Measurements from ENCODE around the gene SFSWAP.

SFSWAP gene

GRCh38 chr12:131754184-131754583, 43.3 kb downstream of the SFSWAP start:
- Histone ChIP-seq H3K9me2 (replicated peaks; ENCODE audit: control insufficient read depth, low read length) (no peaks in the 10 kb centered on the region), H3K27ac (ENCODE audit: low read depth, low read length) (no peak overlapping the region), H3K4me3 (ENCODE audit: low read length) (no peak overlapping the region), H3K36me3 (ENCODE audit: control insufficient read depth, low read length) (peaks cover 93% of the 10 kb centered on the region), H3K4me1 (ENCODE audit: control insufficient read depth, low read length) (no peaks in the 10 kb centered on the region), H3K9me3 (ENCODE audit: control insufficient read depth, insufficient read depth, low read length) (no peaks in the 10 kb centered on the region), H3F3A (ENCODE audit: control insufficient read depth, insufficient read depth) (no peaks in the 10 kb centered on the region), H3K79me2 (ENCODE audit: control insufficient read depth, low read length) (peaks cover 14% of the 10 kb centered on the region), H3K27me3 (ENCODE audit: control insufficient read depth, low read length) (no peaks in the 10 kb centered on the region), H3K4me2 (ENCODE audit: low read length) (no peak overlapping the region), H4K20me1 (ENCODE audit: control insufficient read depth, insufficient read depth, low read depth, low read length) (no peaks in the 10 kb centered on the region)
- TF ChIP-seq EZH2phosphoT487 (IDR thresholded peaks at IDR 0.05; ENCODE audit: borderline replicate concordance, low read length) (no peak), CTCF (IDR thresholded peaks at IDR 0.05; ENCODE audit: low read depth, low read length, poor library complexity, severe bottlenecking) (no peak)

GRCh38 chr12:131755305-131756113, 44.6 kb downstream of the SFSWAP start:
- Histone ChIP-seq H3K79me2 (ENCODE audit: control insufficient read depth, low read length) (peaks cover 13% of the 10 kb centered on the region), H3K4me3 (ENCODE audit: low read length) (no peak overlapping the region), H3K9me2 (replicated peaks; ENCODE audit: control insufficient read depth, low read length) (no peaks in the 10 kb centered on the region), H3K27me3 (ENCODE audit: control insufficient read depth, low read length) (no peaks in the 10 kb centered on the region), H3F3A (ENCODE audit: control insufficient read depth, insufficient read depth) (no peaks in the 10 kb centered on the region), H3K27ac (ENCODE audit: low read depth, low read length) (no peak overlapping the region), H4K20me1 (ENCODE audit: control insufficient read depth, insufficient read depth, low read depth, low read length) (no peaks in the 10 kb centered on the region), H3K4me2 (ENCODE audit: low read length) (no peak overlapping the region), H3K36me3 (ENCODE audit: control insufficient read depth, low read length) (peaks cover 88% of the 10 kb centered on the region), H3K9me3 (ENCODE audit: control insufficient read depth, insufficient read depth, low read length) (no peaks in the 10 kb centered on the region), H3K4me1 (ENCODE audit: control insufficient read depth, low read length) (no peaks in the 10 kb centered on the region)
- TF ChIP-seq EZH2phosphoT487 (IDR thresholded peaks at IDR 0.05; ENCODE audit: borderline replicate concordance, low read length), result no peak
- peak; percentile 63 for TF ChIP-seq CTCF (IDR thresholded peaks at IDR 0.05; ENCODE audit: low read depth, low read length, poor library complexity, severe bottlenecking)

- TF ChIP-seq EZH2phosphoT487 (IDR thresholded peaks at IDR 0.05; ENCODE audit: borderline replicate concordance, low read length) (no peak), CTCF (IDR thresholded peaks at IDR 0.05; ENCODE audit: low read depth, low read length, poor library complexity, severe bottlenecking) (no peak)
- Histone ChIP-seq H3K4me1 (ENCODE audit: control insufficient read depth, low read length) (no peaks in the 10 kb centered on the region), H3K27ac (ENCODE audit: low read depth, low read length) (no peak overlapping the region), H3K27me3 (ENCODE audit: control insufficient read depth, low read length) (no peaks in the 10 kb centered on the region), H3K4me3 (ENCODE audit: low read length) (no peak overlapping the region), H3K36me3 (ENCODE audit: control insufficient read depth, low read length) (peaks cover 88% of the 10 kb centered on the region), H3K79me2 (ENCODE audit: control insufficient read depth, low read length) (peaks cover 8% of the 10 kb centered on the region), H3K4me2 (ENCODE audit: low read length) (no peak overlapping the region), H3K9me2 (replicated peaks; ENCODE audit: control insufficient read depth, low read length) (no peaks in the 10 kb centered on the region), H3K9me3 (ENCODE audit: control insufficient read depth, insufficient read depth, low read length) (no peaks in the 10 kb centered on the region), H3F3A (ENCODE audit: control insufficient read depth, insufficient read depth) (no peaks in the 10 kb centered on the region), H4K20me1 (ENCODE audit: control insufficient read depth, insufficient read depth, low read depth, low read length) (no peaks in the 10 kb centered on the region)
Observed at GRCh38 chr12:131756441-131756840, 45.6 kb downstream of the SFSWAP start.
